IMR-90 (cell line): Measurements from ENCODE around the gene IBA57. TPM values are rescaled to one million over a fixed set of nuclear protein-coding genes. Genes with fewer than 3 reads are reported as not detected.
A peak's percentile ranks its signal among the peaks of the same experiment; 100 is the strongest.

Experiments
- ATAC-seq: fragments of 200-7000 bp; cut with Tn5 transposase; 2 replicates; pipeline ENCODE4 v1.9.1; 2020; ENCODE audit warnings: low read depth, mild to moderate bottlenecking, moderate library complexity
- BruUV-seq: library from RNA; stranded (reverse); fragments of 400-500 nt; replicated peaks from 2 replicates; lab custom pipeline; 2021; lab: Mats Ljungman, UMichigan
- CTCF ChIA-PET: fragments of 300-600 bp; formaldehyde crosslinking; extraction: SDS; loops from one replicate; lab custom pipeline; 2021; ENCODE audit warnings: antibody characterized with exemption; lab: Yijun Ruan, JAX
- POLR2A ChIA-PET: fragments of 300-600 bp; sonication (Branson Sonifier 250); formaldehyde crosslinking; loops from one replicate; lab custom pipeline; 2022; ENCODE audit warnings: antibody characterized with exemption; ENCODE audit not compliant: unreplicated experiment; lab: Charles Lee
- DNase-seq: peaks from one replicate; pipeline ENCODE4 v3.0.0; 2013
- H2AFZ ChIP-seq: replicated peaks from 2 replicates; pipeline ENCODE3; 2013; ENCODE audit warnings: low read length, mild to moderate bottlenecking; ENCODE audit not compliant: poor library complexity
- H2AK5ac ChIP-seq: 2 replicates; pipeline ENCODE4 v1.6.1; 2013; ENCODE audit warnings: low read depth, low read length, inconsistent platforms
- H2AK9ac ChIP-seq: replicated peaks from 2 replicates; pipeline ENCODE3; 2013; ENCODE audit warnings: mild to moderate bottlenecking, low read depth, low read length, moderate library complexity; ENCODE audit not compliant: poor library complexity
- H2BK120ac ChIP-seq: 2 replicates; pipeline ENCODE4 v1.6.1; 2013; ENCODE audit warnings: low read depth, low read length, inconsistent platforms
- H2BK15ac ChIP-seq: 3 replicates; pipeline ENCODE4 v1.6.1; 2013; ENCODE audit warnings: low read depth, low read length, inconsistent platforms
- H2BK20ac ChIP-seq: 2 replicates; pipeline ENCODE4 v1.6.1; 2013; ENCODE audit warnings: low read depth, mild to moderate bottlenecking, inconsistent platforms, low read length, moderate library complexity
- H2BK5ac ChIP-seq: 2 replicates; pipeline ENCODE4 v1.6.1; 2013; ENCODE audit warnings: mild to moderate bottlenecking, low read depth, low read length, inconsistent platforms; ENCODE audit not compliant: poor library complexity, severe bottlenecking
- H3K14ac ChIP-seq: replicated peaks from 2 replicates; pipeline ENCODE4 v1.6.1; 2013; ENCODE audit warnings: low read depth, low read length, inconsistent platforms
- H3K18ac ChIP-seq: 2 replicates; pipeline ENCODE4 v1.6.1; 2013; ENCODE audit warnings: low read depth, low read length, control low read depth
- H3K23ac ChIP-seq: 2 replicates; pipeline ENCODE4 v1.6.1; 2013; ENCODE audit warnings: low read depth, low read length, inconsistent platforms
- H3K27ac ChIP-seq: 2 replicates; pipeline ENCODE4 v1.5.1; 2013; ENCODE audit warnings: mild to moderate bottlenecking, control low read depth, low read length; ENCODE audit not compliant: insufficient read depth
- H3K27me3 ChIP-seq: 2 replicates; pipeline ENCODE4 v1.6.1; 2013; ENCODE audit warnings: low read length; ENCODE audit not compliant: control insufficient read depth, insufficient read depth
- H3K36me3 ChIP-seq: 2 replicates; pipeline ENCODE4 v1.6.1; 2013; ENCODE audit warnings: low read length, mixed read lengths; ENCODE audit not compliant: control insufficient read depth, insufficient read depth
- H3K4ac ChIP-seq: 2 replicates; pipeline ENCODE4 v1.6.1; 2013; ENCODE audit warnings: low read depth, low read length, inconsistent platforms
- H3K4me1 ChIP-seq: 2 replicates; pipeline ENCODE4 v1.6.1; 2013; ENCODE audit warnings: low read length, mixed read lengths; ENCODE audit not compliant: control insufficient read depth, insufficient read depth
- H3K4me2 ChIP-seq: 2 replicates; pipeline ENCODE4 v1.6.1; 2013; ENCODE audit warnings: low read depth, mild to moderate bottlenecking, control low read depth, low read length, moderate library complexity
- H3K4me3 ChIP-seq: 2 replicates; pipeline ENCODE4 v1.5.1; 2013; ENCODE audit warnings: low read depth, mild to moderate bottlenecking, control low read depth, low read length, moderate library complexity; ENCODE audit not compliant: insufficient read depth
- H3K56ac ChIP-seq: 2 replicates; pipeline ENCODE4 v1.6.1; 2013; ENCODE audit warnings: low read length, inconsistent platforms; ENCODE audit not compliant: insufficient read depth; ENCODE audit errors: extremely low read depth
- H3K79me1 ChIP-seq, 2 experiments: 2 replicates each; pipeline ENCODE4 v1.6.1; 2013; ENCODE audit warnings: low read length in 2 of 2, inconsistent platforms in 1 of 2, low read depth in 1 of 2
- H3K9ac ChIP-seq: 2 replicates; pipeline ENCODE4 v1.6.1; 2013; ENCODE audit warnings: low read depth, low read length, control low read depth
- H3K9me1 ChIP-seq: 2 replicates; pipeline ENCODE4 v1.6.1; 2013; ENCODE audit warnings: low read length, inconsistent platforms; ENCODE audit not compliant: insufficient read depth
- H3K9me3 ChIP-seq: 2 replicates; pipeline ENCODE4 v1.6.1; 2013; ENCODE audit warnings: low read length; ENCODE audit not compliant: control insufficient read depth, insufficient read depth
- H4K20me1 ChIP-seq: 2 replicates; pipeline ENCODE4 v1.6.1; 2013; ENCODE audit warnings: low read length, inconsistent platforms; ENCODE audit not compliant: insufficient read depth
- H4K5ac ChIP-seq: 2 replicates; pipeline ENCODE4 v1.6.1; 2013; ENCODE audit warnings: mild to moderate bottlenecking, low read depth, low read length, control low read depth
- H4K8ac ChIP-seq, 2 experiments: 2 replicates each; pipeline ENCODE4 v1.6.1; 2013; ENCODE audit warnings: low read depth in 2 of 2, low read length in 2 of 2, control low read depth in 1 of 2, inconsistent platforms in 1 of 2
- H4K91ac ChIP-seq: 2 replicates; pipeline ENCODE4 v1.6.1; 2013; ENCODE audit warnings: low read depth, low read length, inconsistent platforms; ENCODE audit not compliant: insufficient read depth
- BHLHE40 ChIP-seq: fragments of 150-350 bp; IDR thresholded peaks from 2 replicates; pipeline ENCODE4 v1.6.1; 2016; ENCODE audit warnings: mild to moderate bottlenecking, low read depth, low read length
- CEBPB ChIP-seq: IDR thresholded peaks from 2 replicates; pipeline ENCODE4 v1.6.1; 2012; ENCODE audit warnings: low read depth, low read length, improper control_type of control experiment
- CHD1 ChIP-seq: IDR thresholded peaks from 2 replicates; pipeline ENCODE4 v1.6.1; 2012; ENCODE audit warnings: low read depth, low read length, improper control_type of control experiment
- FOS ChIP-seq: fragments of 150-350 bp; IDR thresholded peaks from 2 replicates; pipeline ENCODE4 v1.6.1; 2016; ENCODE audit warnings: low read depth, low read length
- MAFK ChIP-seq: IDR thresholded peaks from 2 replicates; pipeline ENCODE4 v1.6.1; 2012; ENCODE audit warnings: low read depth, low read length, improper control_type of control experiment
- MAZ ChIP-seq: IDR thresholded peaks from 2 replicates; pipeline ENCODE4 v1.6.1; 2012; ENCODE audit warnings: low read depth, mild to moderate bottlenecking, low read length, improper control_type of control experiment, moderate library complexity, borderline replicate concordance
- MXI1 ChIP-seq: IDR thresholded peaks from 2 replicates; pipeline ENCODE4 v1.6.1; 2012; ENCODE audit warnings: low read depth, mild to moderate bottlenecking, low read length, moderate library complexity, borderline replicate concordance
- NFE2L2 ChIP-seq: fragments of 150-350 bp; IDR thresholded peaks from 2 replicates; pipeline ENCODE4 v1.6.1; 2016; ENCODE audit warnings: low read depth, mild to moderate bottlenecking, low read length
- POLR2A ChIP-seq: IDR thresholded peaks from 2 replicates; pipeline ENCODE4 v1.6.1; 2012; ENCODE audit warnings: mild to moderate bottlenecking, low read depth, low read length
- RAD21 ChIP-seq: IDR thresholded peaks from 2 replicates; pipeline ENCODE4 v1.6.1; 2012; ENCODE audit warnings: low read length, improper control_type of control experiment
- RCOR1 ChIP-seq: IDR thresholded peaks from 2 replicates; pipeline ENCODE4 v1.6.1; 2012; ENCODE audit warnings: mild to moderate bottlenecking, low read length, improper control_type of control experiment; ENCODE audit not compliant: insufficient replicate concordance
- RFX5 ChIP-seq: IDR thresholded peaks from 2 replicates; pipeline ENCODE4 v1.8.0; 2012; ENCODE audit warnings: low read depth, mild to moderate bottlenecking, low read length, moderate library complexity
- SMC3 ChIP-seq: fragments of 150-350 bp; IDR thresholded peaks from 2 replicates; pipeline ENCODE4 v1.6.1; 2016; ENCODE audit warnings: low read depth, mild to moderate bottlenecking, antibody characterized with exemption, low read length, moderate library complexity
- WGBS, 2 experiments: methylation state at CpG; one replicate each; pipeline versions ENCODE4 v1.1.5 to v1.1.7; 2013; ENCODE audit warnings: missing lambda C conversion rate in 2 of 2; ENCODE audit not compliant: insufficient read length in 1 of 2; ENCODE audit errors: extremely low coverage in 2 of 2; 5-methylcytosine and 5-hydroxymethylcytosine counted together
- dilution Hi-C: fragments of 300-500 bp; cut with HindIII; formaldehyde crosslinking; loops from one replicate; pipeline ENCODE4 v1.14.3; 2018; ENCODE audit warnings: low sequenced_read_pairs; ENCODE audit not compliant: unreplicated experiment
- in situ Hi-C: fragments of 300-500 bp; cut with MboI; formaldehyde crosslinking; loops from 3 replicates; pipeline ENCODE4 v1.14.3; 2019; ENCODE audit warnings: low sequenced_read_pairs, inconsistent platforms, mixed read lengths
- intact Hi-C: fragments of 100-400 bp; cut with micrococcal nuclease; formaldehyde crosslinking; loops from 2 replicates; pipeline ENCODE4 v1.10.0; 2022
- polyA plus RNA-seq, 3 experiments: library from polyadenylated mRNA; depleted of rRNA; stranded (reverse); fragments of >200 nt; gene quantifications; 2 replicates each; pipeline ENCODE4 v1.2.3, GENCODE V29; 2012; ENCODE audit warnings: low replicate concordance in 1 of 3
- total RNA-seq: library from RNA; depleted of rRNA; stranded (reverse); fragments of >200 nt; gene quantifications from 2 replicates; pipeline ENCODE4 v1.2.3, GENCODE V29; 2012
- TF ChIP-seq, protein P1 (sequence below): fragments of 150-350 bp; IDR thresholded peaks from 2 replicates; pipeline ENCODE4 v1.6.1; 2017; ENCODE audit warnings: mild to moderate bottlenecking, antibody characterized with exemption, low read length, low read depth
- TF ChIP-seq, protein P2 (sequence below): fragments of 150-350 bp; IDR thresholded peaks from 2 replicates; pipeline ENCODE4 v1.6.1; 2016; ENCODE audit warnings: low read depth, mild to moderate bottlenecking, low read length, moderate library complexity, borderline replicate concordance
- TF ChIP-seq, protein P3 (sequence below): conservative IDR thresholded peaks from 2 replicates; pipeline ENCODE4 v1.5.1; 2012; ENCODE audit warnings: mild to moderate bottlenecking, low read depth, low read length, improper control_type of control experiment

The IBA57 gene
- total and polyA plus RNA-seq, 2 of the 4 experiments (the other 2 are of a cell fraction), result 2.0 to 2.6 TPM

DNA sequence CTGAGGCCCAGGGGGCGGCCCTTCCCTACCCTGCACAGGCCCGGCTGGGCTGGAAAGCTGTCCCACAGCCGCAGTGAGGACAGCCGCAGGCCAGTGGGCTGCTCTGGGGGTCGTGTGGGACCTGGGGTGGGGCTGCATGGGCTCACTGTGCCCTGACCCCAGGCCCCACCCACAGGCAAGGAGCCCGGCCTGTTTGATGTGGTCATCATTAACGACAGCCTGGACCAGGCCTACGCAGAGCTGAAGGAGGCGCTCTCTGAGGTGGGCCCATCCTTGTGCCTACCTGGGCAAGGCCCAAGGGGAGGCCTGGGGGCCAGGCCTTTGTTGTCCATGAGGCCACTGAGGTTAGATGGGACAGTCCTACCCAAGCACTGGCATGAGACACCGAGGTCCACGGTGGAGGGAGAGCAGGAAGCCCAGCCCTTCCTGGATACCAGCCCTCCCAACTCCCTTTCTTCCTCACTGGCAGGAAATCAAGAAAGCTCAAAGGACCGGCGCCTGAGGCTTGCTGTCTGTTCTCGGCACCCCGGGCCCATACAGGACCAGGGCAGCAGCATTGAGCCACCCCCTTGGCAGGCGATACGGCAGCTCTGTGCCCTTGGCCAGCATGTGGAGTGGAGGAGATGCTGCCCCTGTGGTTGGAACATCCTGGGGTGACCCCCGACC is 17.3 kb upstream of the IBA57 start:
- H4K8ac ChIP-seq, result peak overlapping the region in 1 of 2 experiments; percentile 58; a peak in 1 of 4 replicates
- peak overlapping the region; percentile 51 for H2AK9ac ChIP-seq
- H2AK5ac ChIP-seq, result no peak overlapping the region; the same call in 1 of the 2 replicates
- intact Hi-C loops, result no loop called here
- TF ChIP-seq RAD21 (no peak), CEBPB (no peak), MAFK (no peak), FOS (no peak), SMC3 (no peak), MXI1 (no peak), MAZ (no peak), RCOR1 (no peak), POLR2A (no peak), CHD1 (no peak), NFE2L2 (no peak), BHLHE40 (no peak), RFX5 (no peak)
- TF ChIP-seq, protein P1, sequence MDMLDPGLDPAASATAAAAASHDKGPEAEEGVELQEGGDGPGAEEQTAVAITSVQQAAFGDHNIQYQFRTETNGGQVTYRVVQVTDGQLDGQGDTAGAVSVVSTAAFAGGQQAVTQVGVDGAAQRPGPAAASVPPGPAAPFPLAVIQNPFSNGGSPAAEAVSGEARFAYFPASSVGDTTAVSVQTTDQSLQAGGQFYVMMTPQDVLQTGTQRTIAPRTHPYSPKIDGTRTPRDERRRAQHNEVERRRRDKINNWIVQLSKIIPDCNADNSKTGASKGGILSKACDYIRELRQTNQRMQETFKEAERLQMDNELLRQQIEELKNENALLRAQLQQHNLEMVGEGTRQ, result no peak
- TF ChIP-seq, protein P2, sequence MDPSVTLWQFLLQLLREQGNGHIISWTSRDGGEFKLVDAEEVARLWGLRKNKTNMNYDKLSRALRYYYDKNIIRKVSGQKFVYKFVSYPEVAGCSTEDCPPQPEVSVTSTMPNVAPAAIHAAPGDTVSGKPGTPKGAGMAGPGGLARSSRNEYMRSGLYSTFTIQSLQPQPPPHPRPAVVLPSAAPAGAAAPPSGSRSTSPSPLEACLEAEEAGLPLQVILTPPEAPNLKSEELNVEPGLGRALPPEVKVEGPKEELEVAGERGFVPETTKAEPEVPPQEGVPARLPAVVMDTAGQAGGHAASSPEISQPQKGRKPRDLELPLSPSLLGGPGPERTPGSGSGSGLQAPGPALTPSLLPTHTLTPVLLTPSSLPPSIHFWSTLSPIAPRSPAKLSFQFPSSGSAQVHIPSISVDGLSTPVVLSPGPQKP, result no peak
- TF ChIP-seq, protein P3, sequence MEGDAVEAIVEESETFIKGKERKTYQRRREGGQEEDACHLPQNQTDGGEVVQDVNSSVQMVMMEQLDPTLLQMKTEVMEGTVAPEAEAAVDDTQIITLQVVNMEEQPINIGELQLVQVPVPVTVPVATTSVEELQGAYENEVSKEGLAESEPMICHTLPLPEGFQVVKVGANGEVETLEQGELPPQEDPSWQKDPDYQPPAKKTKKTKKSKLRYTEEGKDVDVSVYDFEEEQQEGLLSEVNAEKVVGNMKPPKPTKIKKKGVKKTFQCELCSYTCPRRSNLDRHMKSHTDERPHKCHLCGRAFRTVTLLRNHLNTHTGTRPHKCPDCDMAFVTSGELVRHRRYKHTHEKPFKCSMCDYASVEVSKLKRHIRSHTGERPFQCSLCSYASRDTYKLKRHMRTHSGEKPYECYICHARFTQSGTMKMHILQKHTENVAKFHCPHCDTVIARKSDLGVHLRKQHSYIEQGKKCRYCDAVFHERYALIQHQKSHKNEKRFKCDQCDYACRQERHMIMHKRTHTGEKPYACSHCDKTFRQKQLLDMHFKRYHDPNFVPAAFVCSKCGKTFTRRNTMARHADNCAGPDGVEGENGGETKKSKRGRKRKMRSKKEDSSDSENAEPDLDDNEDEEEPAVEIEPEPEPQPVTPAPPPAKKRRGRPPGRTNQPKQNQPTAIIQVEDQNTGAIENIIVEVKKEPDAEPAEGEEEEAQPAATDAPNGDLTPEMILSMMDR, result no peak
- H3K79me1 ChIP-seq, result peaks cover 9 to 65% of the 10 kb centered on the region in 2 experiments
- no peak overlapping the region for H3K56ac ChIP-seq
- no peak overlapping the region for H3K4me3 ChIP-seq
- dilution Hi-C loops, result no loop called here
- no peak overlapping the region for H3K18ac ChIP-seq
- no peak overlapping the region for H4K91ac ChIP-seq
- no peaks in the 10 kb centered on the region for H3K27me3 ChIP-seq
- no peak overlapping the region for H3K9ac ChIP-seq
- in situ Hi-C loops, result no loop called here
- no peak overlapping the region for H4K5ac ChIP-seq
- H3K23ac ChIP-seq, result no peak overlapping the region
- H2BK20ac ChIP-seq, result no peak overlapping the region
- H3K4me2 ChIP-seq, result no peak overlapping the region
- no peak overlapping the region for H3K14ac ChIP-seq
- 100% methylated on average over 2 of the region's 18 CpGs; no CpG with 5 or more reads in 1 of the 2 experiments for WGBS, 2 experiments
- ATAC-seq, result no peak
- POLR2A ChIA-PET, result no interaction called here
- H2AFZ ChIP-seq, result peak overlapping the region; percentile 44
- H2BK120ac ChIP-seq, result no peak overlapping the region
- H3K9me1 ChIP-seq, result peaks cover 12% of the 10 kb centered on the region
- no peak overlapping the region for H3K4ac ChIP-seq
- no peak overlapping the region for H2BK5ac ChIP-seq
- H3K36me3 ChIP-seq, result peaks cover 10% of the 10 kb centered on the region
- H3K4me1 ChIP-seq, result peaks cover 23% of the 10 kb centered on the region
- DNase-seq, result no peak
- no peak overlapping the region for H2BK15ac ChIP-seq
- H3K9me3 ChIP-seq, result no peaks in the 10 kb centered on the region
- no peak overlapping the region; the same call in 1 of the 2 replicates for H3K27ac ChIP-seq
- CTCF ChIA-PET, result no interaction called here
- no TSS peak for BruUV-seq
- H4K20me1 ChIP-seq, result peaks cover 45% of the 10 kb centered on the region
